ENCODE data around the gene CUBN.

CUBN gene

GRCh38 chr10:17109046-17109445 lies 20.6 kb downstream of the CUBN start:
- DNase-seq (ENCODE audit: low read depth) = no peak

GRCh38 chr10:17106991-17107390 lies 22.6 kb downstream of the CUBN start:
- no peak for DNase-seq (ENCODE audit: low read depth)

GRCh38 chr10:17101910-17102266 lies 27.7 kb downstream of the CUBN start:
- DNase-seq (ENCODE audit: low read depth) = no peak

GRCh38 chr10:17101257-17101909 lies 28.2 kb downstream of the CUBN start:
- DNase-seq (ENCODE audit: low read depth) = no peak

GRCh38 chr10:17100586-17100985 lies 29.0 kb downstream of the CUBN start:
- no peak for DNase-seq (ENCODE audit: low read depth)

- DNase-seq (ENCODE audit: low read depth) = no peak
These were observed 31.6 kb downstream of the CUBN start for GRCh38 chr10:17098012-17098411.

GRCh38 chr10:17094844-17095243 lies 34.8 kb downstream of the CUBN start:
- no peak for DNase-seq (ENCODE audit: low read depth)

GRCh38 chr10:17092986-17093803 lies 36.4 kb downstream of the CUBN start:
- DNase-seq (ENCODE audit: low read depth) = no peak

- DNase-seq (ENCODE audit: low read depth) = no peak
These were observed 37.2 kb downstream of the CUBN start for GRCh38 chr10:17092216-17092944.

- DNase-seq (ENCODE audit: low read depth) = peak; percentile 51
These were observed 41.3 kb downstream of the CUBN start for GRCh38 chr10:17088118-17088806.

GRCh38 chr10:17086865-17087367 lies 42.7 kb downstream of the CUBN start:
- DNase-seq (ENCODE audit: low read depth) = no peak

- DNase-seq (ENCODE audit: low read depth) = no peak
These were observed 44.4 kb downstream of the CUBN start for GRCh38 chr10:17085011-17085725.

- DNase-seq (ENCODE audit: low read depth) = no peak
These were observed 45.4 kb downstream of the CUBN start for GRCh38 chr10:17084258-17084657.

- DNase-seq (ENCODE audit: low read depth) = no peak
These were observed 48.2 kb downstream of the CUBN start for GRCh38 chr10:17081431-17081830.

- DNase-seq (ENCODE audit: low read depth) = no peak
These were observed 51.7 kb downstream of the CUBN start for GRCh38 chr10:17077890-17078289.

- no peak for DNase-seq (ENCODE audit: low read depth)
These were observed 52.2 kb downstream of the CUBN start for GRCh38 chr10:17077346-17077781.

GRCh38 chr10:17076626-17077345 lies 52.8 kb downstream of the CUBN start:
- DNase-seq (ENCODE audit: low read depth) = no peak

GRCh38 chr10:17075533-17076359 lies 53.9 kb downstream of the CUBN start:
- peak; percentile 90 for DNase-seq (ENCODE audit: low read depth)

- no peak for DNase-seq (ENCODE audit: low read depth)
These were observed 55.1 kb downstream of the CUBN start for GRCh38 chr10:17074541-17074847.
